Midbrain (tissue), 1 donor: ENCODE measurements around the gene HOXA6.

Experiments used
- DNase-seq: peaks from one replicate; lab custom pipeline; 2025; lab: John Stamatoyannopoulos, UW

HOXA6 gene

DNA sequence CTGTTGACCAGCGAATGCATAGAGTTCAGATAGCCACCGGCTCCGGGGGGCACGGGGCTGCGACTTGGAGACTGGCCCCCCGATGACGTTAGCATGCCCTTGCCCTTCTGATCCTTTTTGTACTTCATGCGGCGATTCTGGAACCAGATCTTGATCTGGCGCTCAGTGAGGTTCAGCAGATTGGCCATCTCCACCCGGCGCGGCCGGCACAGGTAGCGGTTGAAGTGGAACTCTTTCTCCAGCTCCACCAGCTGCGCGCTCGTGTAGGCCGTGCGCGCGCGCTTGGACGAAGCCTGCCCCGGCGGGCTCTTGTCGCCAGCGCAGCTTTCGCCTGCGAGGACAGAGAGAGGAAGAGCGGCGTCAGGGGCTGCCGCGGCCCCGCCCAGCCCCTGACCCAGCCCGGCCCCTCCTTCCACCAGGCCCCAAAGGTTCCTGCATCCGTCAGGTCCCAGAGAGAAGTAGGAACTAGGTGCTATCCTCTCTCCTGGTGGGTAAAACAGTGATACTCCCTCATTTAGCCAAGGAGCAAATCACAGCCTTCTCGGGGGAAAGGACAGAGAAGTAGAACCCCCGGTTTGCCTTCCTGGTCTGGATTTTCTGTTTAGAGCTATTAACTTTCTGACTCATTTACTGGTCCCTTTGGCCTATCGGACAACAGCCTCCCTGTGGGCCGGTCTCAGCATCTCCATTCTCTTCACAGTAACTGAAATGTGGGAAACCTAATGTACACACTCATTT is 39.0 kb downstream of the HOXA6 start:
- no peak for DNase-seq

DNA sequence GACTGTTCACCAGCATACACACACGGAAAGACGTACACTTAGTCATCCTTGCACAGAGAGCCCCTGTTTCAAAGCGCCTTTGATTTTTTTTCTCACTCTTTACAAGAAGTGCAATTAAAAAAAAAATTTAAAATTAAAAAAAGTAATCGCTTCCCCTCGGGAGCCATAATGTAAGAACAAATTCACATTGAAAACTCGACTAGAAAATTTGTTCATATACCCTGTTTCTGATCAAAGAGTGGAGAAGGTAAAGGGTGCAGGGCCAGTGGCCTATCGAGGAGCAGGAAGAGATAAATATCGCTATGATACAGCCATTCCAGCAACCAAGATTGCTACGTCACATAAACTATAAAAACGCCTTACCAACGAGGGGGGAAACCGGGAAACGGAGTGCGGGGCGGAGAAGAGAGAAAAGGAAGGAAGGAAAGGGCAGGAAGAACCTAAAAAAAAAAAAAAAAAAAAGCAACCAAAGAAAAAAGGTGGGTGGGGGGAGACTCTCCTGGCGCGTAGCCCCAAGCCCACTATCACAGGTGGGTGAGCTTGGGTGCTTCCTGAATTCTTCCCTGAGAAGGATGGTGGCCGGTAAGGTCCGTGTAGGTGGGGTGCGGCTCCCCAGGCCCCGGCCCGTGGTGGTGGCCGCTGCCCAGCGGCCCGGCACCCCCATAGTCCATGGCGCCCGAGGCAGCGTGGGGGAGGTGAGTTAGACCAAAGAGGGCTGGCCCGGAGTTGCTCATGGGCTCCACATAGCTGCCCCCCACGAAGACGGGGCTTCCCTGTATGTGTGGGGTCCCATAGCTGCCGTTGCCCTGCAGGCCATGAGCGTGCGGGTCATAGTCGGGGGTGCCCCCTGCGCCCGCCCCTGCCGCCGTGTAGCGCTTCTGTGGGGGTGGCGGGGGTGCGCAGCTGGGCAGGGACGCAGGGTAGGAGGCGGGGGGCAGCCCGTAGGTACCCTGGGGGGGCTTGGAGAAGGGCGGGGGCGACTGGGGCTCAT is 39.9 kb downstream of the HOXA6 start:
- DNase-seq, result no peak

- DNase-seq, result no peak
Observed at GRCh38 chr7:27106901-27107240, 40.7 kb downstream of the HOXA6 start.

- DNase-seq, result no peak
Observed at GRCh38 chr7:27106181-27106900, 41.2 kb downstream of the HOXA6 start.

DNA sequence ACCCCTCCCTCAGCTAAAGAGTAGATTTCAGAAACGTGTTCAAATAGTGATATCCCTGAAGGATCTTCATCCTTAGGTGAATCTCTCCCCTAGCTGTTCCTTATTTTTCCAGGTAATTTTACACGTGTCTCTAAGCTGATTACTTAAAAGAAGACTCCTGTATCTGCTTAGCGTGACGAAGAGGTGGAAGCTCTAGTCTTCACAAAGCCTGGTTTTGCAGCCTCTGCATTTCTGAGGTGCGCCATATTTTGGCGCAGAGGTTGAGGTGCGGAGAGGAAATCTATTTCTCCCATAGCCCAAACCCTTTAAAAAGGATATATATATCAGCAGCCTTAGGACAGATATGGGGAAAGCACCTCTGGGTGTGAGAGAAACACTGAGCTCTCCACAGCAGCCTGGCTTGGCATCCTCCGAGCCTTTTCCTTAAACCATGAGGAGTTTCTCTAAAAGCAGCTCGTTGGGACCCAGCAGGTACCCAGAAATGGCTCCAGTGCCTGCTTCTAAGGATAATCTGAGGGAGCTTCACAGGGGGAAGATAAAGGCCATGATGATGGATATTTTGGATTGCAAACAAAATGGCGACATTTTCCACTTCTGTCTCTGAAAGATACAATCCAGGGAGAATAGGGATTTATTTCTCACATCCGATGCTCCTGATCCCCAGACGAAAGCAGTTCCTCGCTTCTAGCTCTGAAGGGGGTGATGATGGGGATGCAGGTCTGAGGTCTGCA is 42.1 kb downstream of the HOXA6 start:
- no peak for DNase-seq

DNA sequence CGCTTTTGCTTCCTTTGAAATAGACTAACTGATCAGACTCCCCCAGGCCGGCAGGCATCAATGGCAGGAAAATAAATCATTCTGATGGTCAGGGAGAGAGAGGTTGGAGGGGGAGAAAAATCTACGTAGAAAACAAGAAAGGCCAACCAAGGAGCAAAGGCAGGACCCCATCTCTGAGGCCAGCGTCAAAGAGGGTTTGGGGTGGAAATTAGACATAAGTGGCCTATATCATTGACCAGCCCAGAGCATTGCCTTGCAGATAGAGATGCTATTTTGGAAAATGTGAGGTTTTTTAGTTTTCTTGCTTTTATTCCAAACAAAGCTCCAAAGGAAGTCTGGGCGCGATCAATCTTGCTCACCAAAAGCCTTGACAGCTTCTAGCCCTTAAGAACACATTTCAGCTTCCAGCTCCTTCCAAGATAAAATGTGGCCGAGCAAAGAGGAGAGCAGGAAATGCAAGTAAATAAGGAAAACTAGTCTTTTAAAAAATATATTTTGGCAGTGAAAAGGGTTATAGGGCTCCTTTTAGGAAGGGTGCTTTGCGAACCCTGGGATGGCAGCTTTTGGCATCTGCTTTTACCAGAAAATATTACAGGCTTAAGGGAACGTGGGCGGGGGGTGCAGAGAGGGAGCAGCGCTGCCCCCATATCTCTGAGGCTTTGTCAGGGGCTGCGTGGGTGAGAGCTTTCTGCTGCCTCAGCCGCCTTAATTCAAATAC is 43.1 kb downstream of the HOXA6 start:
- no peak for DNase-seq

DNA sequence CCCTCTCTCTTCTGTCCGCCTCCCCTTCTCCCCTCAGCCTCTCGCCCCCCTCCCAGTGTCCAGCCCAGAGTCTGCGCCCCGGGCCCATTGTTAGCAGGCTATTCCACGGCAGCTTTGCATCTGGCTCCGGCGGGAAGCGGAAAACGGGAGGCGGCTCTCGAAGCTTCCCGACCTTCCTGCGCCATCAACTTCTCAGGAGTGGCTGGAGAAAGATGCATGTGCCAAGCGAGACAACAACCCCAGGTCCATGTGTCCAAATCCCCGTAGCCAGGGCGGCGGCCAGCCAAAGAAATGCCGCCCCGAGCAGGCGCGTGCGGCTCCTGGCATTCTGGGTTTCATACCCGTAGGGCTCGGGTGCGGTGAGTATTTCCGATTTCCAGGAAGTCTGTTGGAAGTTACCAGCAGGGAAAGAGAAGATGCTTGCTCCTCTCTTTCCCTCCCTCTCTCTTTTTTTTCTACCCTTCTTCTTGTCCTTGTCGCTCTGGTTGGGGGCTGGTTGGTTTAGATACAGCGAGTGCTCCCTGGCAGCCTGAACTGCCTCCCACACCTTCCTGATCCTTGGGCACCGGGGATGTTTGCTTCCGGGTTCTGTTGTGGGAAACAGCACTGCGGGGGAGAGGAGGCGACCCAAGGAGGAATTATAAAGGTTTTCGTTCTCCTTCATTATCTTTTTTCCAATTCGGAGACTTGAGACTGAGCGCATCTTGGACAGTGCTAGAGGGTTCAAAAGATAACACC is 43.9 kb downstream of the HOXA6 start:
- no peak for DNase-seq

DNA sequence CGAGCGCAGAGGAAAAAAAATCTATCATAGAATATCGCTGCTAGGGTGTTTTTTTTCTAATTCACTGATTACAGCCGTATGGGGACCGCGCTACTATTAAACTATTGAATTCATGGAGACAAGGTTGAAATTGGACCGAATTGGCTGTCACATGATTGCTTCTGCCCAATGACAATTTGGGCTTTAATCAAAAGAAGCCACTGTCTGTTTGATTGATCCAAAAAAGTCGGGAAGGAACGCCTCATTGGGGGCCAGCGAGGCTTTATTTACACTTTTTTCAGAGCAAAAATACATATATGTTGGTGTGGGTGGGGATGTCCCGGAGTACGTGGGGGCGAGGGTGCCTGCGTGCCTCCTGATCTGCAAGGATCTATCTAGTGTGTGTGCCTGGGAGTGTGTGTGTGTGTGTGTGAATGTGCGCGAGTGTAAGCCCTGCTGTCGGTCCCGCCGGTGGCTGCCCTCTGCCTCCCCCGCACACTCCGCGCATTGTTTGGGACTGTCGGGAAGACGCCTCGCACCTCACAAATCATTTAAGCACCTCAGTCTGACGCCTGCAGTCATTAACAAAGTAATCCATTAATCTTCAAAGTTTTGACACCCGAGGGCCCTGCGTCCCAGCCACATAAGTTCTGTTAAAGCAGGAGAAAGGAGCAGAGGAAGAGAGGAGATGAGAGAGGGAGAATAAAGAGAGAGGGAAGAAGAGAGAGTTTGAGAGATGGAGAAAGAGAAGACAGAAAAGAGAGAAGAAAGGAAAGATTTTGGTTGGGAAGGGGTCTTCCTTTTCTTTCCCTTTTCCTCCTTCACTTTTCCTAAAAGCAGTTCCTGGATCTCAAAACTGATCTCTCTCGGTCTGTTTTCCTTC is 44.8 kb downstream of the HOXA6 start, which contains the start of gene HOXA2:
TSS of gene HOXA2 (minus strand) at position 103 of the 862 bp plus-strand sequence. CDS start 183 bp downstream, outside the sequence.
- DNase-seq, result no peak

GRCh38 chr7:27101957-27102580 is 45.5 kb downstream of the HOXA6 start:
- no peak for DNase-seq

GRCh38 chr7:27101171-27101956 is 46.2 kb downstream of the HOXA6 start:
- no peak for DNase-seq

- no peak for DNase-seq
Observed at GRCh38 chr7:27100694-27101170, 46.8 kb downstream of the HOXA6 start.

- no peak for DNase-seq
Observed at GRCh38 chr7:27099453-27100370, 47.9 kb downstream of the HOXA6 start.

GRCh38 chr7:27098578-27099451 is 48.8 kb downstream of the HOXA6 start:
- DNase-seq, result no peak

DNA sequence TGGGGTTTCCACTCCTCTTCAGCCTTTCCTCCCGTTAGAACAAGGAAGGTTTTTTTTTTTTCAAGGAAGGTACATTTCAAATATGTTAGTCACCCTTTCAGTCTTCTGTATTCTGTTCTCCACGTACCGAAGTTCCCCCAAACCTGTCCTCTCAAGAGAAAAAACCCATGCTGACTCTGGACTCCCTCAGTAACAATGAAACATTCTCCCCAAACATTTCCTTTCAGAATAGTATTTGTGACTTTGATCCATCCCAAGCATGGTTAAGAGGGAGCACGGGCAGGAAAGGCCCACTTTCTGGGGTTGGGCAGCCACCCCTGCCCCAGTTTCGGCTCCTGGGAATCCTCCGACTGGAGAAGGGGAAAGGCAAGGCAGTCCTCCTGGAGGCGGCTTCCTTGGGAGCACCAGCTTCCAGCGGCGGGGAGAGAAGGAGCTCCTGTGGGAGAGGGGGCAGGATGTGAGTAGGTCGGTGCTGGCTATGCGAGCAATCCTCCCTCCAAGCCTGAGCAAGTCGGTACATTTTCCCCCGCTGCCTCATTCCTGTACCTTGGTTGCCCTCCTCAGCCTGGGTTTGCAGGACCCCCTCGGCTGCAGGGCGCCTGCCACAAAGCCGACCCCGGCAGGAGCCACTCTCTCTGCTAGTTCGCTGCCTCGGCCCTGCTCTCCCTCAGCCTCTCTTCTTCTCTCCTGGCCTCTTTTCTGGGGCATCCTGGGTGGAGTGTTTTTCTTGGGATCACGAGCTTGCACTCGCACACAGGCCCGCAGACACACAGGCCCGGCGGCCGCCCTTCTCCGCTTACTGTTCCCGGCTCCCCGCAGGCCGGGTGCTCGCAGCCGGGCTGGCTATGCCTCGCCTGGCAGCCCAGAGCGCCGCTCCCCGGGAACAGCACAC is 49.6 kb downstream of the HOXA6 start:
- no peak for DNase-seq
